ENCODE results near the gene CRY2. TPM values are rescaled to one million over a fixed set of nuclear protein-coding genes. Genes with fewer than 3 reads are reported as not detected.

The CRY2 gene
- total RNA-seq, 1 donor from 2014 or later, result 40.4 TPM

DNA sequence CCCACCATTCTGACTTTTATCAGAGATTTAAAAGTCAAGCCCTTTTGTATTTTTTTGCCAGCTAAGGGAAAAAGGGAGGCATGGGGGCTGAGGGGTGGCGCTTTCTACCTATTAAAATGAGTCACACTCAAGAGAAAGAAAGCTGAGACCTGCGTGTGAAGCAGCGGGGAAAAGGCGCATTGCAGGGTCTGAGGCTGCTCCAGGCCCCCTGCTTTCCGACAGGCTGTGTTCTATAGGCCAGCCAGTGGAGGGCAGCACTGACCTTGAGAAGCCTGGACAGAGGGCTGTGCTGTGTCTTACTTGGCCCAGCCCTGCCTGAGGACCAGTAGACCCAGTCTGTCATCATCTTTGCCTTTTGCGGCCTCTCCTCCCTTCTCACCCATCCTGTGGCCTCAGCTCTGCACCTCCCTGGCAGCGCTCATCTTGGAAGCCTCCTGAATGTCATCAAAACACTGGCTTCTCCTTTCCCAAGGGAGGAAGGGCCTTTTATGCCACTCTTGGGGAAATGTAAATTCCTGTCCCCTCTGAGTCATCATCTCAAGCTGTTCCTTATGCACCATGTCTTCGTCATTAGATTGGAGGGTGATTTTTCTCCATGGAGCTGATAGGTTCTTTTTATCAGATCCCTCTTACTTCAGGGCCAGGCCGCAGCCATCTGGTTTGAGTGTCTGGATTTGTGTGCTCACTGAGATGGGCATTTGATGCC lies 25.5 kb downstream of the CRY2 start:
- DNase-seq (ENCODE audit: low spot score in 2 of 2) (peak in 1 of 2 donors; percentile 70), FAIRE-seq (no peak)

DNA sequence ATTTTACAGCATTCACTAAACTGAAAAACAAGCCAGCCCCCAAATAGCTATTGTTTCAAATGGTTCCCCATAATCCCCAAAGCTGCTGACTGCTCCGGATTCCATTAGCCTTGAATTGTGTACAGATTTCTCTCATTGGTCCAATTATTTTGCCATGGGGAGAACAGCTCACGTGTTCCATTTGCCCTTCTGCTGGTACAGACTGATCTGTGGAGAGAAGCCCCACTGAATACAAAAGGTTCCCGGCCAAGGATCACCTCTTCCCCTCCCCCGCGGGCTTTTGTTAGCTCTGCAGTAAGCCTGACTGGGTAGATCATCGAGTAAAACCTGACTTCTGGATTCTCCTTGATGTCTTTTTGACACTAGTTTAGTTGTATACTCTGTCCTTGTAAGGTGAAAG lies 29.1 kb downstream of the CRY2 start:
- DNase-seq (ENCODE audit: low spot score in 2 of 2), result no peak

DNA sequence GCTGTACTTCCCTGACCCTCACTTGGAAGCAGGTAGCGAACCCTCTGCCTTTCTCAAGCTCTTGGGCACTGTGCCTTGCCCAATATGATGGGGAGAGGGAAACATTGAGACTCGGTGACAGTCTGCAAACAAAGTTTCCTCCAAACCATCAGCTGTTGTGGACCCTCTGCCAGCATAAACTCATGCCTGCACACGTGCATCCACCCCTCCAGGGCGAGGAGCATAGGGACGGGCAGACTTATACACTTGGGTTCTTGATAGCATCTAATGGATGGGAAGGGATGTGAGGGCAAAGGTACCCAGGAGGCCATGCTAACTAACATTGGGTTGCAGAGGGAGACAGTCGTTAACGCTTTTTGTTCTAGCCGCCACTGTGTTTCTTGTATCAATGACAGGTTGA lies 29.9 kb downstream of the CRY2 start:
- DNase-seq (ENCODE audit: low spot score in 2 of 2) (no peak), FAIRE-seq (no peak)

More for the DNA sequence above, 29.1 kb downstream of the CRY2 start:
- no peak for FAIRE-seq

GRCh38 chr11:45877845-45878244 lies 30.6 kb downstream of the CRY2 start:
- FAIRE-seq (no peak), DNase-seq (ENCODE audit: low spot score in 2 of 2) (no peak)

DNA sequence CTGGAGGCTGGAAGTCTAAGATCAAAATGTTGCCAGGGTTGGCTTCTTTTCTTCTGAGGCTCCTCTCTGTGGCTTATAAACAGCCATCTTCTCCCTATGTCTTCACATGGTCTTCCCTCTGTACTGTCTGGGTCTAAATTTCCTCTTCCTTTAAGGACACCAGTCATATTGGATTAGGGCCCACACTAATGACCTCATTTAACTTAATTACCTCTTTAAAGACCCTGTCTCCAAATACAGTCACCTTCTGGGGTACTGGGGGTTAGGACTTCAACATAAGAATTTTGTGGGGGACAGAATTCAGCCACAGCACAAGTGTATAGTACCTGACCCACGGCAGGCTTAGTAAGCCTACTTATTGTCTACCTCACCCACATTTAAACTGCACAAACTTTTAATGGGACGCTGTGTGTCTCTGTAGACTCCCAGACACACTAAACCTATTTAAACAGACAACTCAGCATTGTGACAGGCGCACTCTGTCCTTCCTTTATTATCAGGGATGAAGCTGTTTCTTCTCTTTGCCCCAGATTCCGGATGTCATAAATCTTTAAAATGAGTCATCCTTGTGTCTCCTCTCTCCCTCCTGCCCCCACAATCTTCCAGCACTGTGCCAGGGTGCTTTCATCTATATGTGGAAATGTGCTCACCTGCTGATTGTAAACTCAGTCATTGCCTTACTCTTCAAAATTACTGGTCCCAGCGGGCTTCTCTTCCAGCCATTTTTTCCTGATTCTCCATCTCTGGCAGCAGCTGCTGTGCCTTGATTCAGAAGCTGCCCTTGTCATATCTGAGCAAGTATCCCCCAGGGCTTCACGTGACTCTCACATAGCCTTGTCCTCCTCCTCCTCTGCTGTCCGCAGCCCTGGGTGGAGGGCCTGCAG lies 32.8 kb downstream of the CRY2 start:
- FAIRE-seq (no peak), DNase-seq (ENCODE audit: low spot score in 2 of 2) (no peak)

DNA sequence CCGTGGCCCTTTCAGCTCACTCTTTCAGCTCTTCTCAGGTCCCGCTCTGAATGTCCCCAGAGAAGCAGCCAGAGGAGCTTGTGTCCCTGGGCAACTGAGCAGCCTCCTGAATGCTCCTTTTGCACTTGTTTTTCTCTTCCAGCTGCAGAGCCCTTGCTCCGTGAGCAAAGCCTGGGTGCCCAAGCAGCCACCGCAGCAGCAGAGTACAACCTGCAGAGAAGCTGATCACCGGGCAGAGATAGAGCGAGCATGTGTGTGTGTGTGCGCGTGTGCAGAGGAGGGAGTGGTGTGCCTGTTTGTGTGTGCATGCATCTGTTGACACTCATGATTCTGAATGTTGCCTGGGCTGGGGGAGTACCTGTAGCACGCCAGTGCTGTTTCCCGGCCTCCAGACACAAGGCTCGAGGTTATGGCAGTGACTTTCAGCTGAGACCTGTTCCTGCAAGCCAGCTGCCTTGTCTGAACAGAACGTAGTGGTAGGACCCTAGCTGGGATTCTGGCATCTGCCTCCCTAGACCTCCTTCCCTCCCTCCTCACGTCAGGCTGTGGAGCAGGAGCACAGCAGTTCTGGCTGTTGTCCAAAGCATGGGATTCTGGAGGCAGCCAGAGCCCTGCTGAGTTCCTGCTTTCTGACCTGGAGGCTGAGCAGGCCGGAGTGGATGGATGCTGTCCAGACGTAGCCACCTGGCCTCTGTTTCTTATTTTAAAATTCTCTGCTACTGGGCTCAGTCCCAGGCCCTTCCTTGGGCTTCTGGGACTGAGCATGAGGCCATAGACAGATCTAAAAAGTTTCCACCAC lies 33.7 kb downstream of the CRY2 start:
- DNase-seq (ENCODE audit: low spot score in 2 of 2) (peak in 1 of 2 donors; percentile 10), FAIRE-seq (no peak)

GRCh38 chr11:45881708-45882368 lies 34.6 kb downstream of the CRY2 start:
- DNase-seq (ENCODE audit: low spot score in 2 of 2) (no peak), FAIRE-seq (no peak)

DNA sequence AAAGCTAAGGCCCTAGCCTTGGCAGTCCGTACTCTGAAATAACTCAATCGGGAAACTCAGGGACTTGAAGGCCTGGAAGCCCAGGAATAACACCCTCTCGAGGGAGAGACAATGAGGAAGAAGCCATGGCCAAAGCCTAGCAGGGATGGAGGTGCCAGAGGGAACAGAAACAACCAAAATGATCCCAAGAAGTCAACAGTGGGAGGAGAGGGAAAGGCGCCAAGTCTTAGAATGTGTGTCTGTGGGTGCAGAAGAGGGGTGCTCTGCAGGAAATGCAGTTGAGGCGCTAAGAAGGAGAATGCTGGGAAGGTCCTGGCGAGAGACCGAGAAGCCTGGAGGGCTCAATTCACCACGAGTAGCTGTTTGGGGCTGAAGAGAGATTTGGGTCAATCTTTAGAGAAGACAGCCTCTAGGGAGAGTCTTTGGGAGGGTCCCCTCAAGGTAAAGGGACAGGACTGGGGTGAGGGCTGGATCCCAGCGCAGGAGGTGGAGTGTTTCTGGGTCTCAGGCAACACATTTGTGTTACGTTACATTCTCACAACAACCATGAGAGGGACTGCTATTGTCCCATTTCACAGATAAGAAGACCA lies 37.4 kb downstream of the CRY2 start:
- DNase-seq (ENCODE audit: low spot score in 2 of 2) (peak in 1 of 2 donors; percentile 15), FAIRE-seq (no peak)

DNA sequence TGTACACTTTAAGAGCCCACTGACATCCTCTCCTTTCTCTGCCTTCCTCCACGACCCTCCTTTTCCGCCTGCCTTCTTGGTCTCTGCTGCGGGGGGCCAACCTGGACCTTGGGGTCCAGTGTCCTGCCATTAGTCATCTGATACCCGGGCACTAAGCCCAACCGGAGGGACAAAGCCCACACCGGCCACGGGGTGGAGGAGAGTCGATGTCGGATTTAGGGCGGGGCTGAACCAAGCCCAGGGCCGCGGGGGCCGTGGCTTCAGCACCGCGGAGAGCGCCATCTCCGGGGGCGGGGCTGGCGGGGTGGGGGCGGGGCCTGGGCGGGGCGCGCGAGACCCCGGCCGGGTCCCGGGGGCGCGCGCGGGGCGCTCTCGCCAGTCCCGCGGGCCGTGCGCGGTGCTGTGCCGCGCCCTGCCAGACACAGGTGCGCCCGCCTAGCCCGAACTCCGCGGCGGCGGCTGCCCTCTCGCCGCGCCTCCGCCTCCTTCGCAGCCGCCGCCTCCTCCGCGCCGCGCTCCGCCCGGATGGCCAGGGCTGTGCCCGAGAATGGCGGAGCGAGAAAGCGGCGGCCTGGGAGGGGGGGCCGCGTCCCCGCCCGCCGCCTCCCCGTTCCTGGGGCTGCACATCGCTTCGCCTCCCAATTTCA lies 38.1 kb downstream of the CRY2 start, which contains the start of gene MAPK8IP1:
TSS of gene MAPK8IP1 (plus strand) at position 378 of the 647 bp plus-strand sequence. CDS start at position 548, 170 bp downstream.
- peak; percentile 84 to 86 for DNase-seq (ENCODE audit: low spot score in 2 of 2)

GRCh38 chr11:45885921-45886721 lies 38.8 kb downstream of the CRY2 start:
- peak in 1 of 2 donors; percentile 31 for DNase-seq (ENCODE audit: low spot score in 2 of 2)

More for the DNA sequence above, 38.1 kb downstream of the CRY2 start, which contains the start of gene MAPK8IP1:
- FAIRE-seq, result no peak

DNA sequence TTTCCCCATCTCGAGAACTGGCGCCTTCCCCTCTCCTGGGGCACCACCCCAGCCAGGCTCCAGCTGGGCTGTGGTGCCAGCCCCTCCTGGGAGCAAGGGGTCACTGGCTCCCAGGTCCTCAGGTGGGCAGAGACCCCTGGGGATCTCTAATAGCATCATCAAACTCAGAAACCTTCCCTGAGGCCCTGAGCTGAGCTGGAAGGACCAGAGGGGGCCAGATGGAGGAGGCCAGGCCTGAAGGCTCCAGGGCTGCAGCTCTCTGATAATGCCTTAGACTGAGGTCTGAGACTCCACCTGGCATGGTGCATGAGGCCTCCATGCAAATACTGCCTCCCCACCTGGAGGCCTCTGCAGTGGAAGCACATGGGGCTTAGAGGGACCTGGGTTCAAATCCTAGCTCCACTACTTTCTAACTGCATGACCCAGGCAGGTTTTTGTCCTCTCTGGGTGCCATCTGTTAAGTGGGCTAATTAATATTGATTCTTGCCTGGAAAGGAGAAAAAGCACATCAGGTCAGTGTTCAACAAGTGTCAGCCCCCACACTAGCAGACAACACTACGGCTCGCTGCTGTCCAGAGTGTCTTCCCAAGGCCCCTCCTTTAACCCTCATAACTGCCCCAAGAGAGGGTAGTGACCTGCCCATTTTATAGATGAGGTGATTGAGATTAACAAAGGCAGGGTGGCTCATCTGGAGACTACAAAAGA lies 39.7 kb downstream of the CRY2 start:
- FAIRE-seq (no peak), DNase-seq (ENCODE audit: low spot score in 2 of 2) (peak in 1 of 2 donors; percentile 21)

More at GRCh38 chr11:45885921-45886721, 38.8 kb downstream of the CRY2 start:
- FAIRE-seq, result no peak

DNA sequence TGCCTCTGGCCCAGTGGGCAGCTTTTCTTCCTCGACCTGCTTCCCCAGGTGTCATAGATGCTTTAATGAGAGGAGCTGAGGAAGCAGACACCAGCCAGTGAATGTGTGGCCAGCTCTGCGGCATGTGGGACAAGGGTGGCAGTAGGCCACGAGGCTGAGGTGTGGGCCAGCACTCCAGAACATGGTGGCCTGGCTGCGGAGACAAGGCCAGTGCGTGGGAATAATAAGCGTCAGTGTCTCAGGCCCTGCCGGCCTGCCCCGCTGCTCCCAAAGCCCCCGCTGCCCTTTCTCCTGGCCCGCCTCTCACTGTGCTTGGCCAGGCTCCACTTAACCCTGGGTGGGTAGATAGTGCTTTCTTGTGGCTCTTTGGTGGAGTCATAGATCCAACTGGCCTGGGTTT lies 40.3 kb downstream of the CRY2 start:
- FAIRE-seq (no peak), DNase-seq (ENCODE audit: low spot score in 2 of 2) (no peak)

GRCh38 chr11:45889555-45889954 lies 42.3 kb downstream of the CRY2 start:
- FAIRE-seq (no peak), DNase-seq (ENCODE audit: low spot score in 2 of 2) (no peak)

- FAIRE-seq (no peak), DNase-seq (ENCODE audit: low spot score in 2 of 2) (no peak)
Measured at GRCh38 chr11:45889966-45890365, 42.7 kb downstream of the CRY2 start.

GRCh38 chr11:45890886-45891550 lies 43.7 kb downstream of the CRY2 start:
- FAIRE-seq, result no peak
- DNase-seq (ENCODE audit: low spot score in 2 of 2), result no peak

DNA sequence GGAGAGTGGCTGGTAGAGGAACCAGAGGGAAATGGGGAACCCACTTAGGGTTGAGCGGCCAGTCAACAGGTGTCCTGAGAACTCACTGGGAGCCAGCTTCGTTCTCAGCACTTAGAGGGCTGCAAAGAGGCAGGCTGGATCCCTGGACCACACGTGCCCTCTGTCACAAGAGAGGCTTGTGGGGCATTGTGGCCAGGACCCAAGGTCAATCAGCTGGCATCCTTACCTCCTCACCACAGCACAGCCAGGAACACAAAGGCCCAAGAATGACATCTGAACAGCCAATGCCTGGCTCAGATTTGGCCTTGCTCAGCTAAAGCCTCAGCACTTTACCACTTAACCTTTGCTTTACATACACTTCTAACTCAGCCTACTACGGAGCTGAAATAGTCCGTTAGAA lies 45.6 kb downstream of the CRY2 start:
- DNase-seq (ENCODE audit: low spot score in 2 of 2) (no peak), FAIRE-seq (no peak)
